Ishikawa (cell line): ENCODE data around the gene NETO2.

Experiments
- CEBPB ChIP-seq: IDR thresholded peaks from 2 replicates; pipeline ENCODE4 v1.6.1; 2012
- CREB1 ChIP-seq: IDR thresholded peaks from 2 replicates; pipeline ENCODE4 v1.6.1; 2012; ENCODE audit warnings: low read depth
- EP300 ChIP-seq: IDR thresholded peaks from 2 replicates; pipeline ENCODE4 v1.6.1; 2012; ENCODE audit warnings: borderline replicate concordance
- FOXM1 ChIP-seq: IDR thresholded peaks from 2 replicates; pipeline ENCODE4 v1.6.1; 2012; ENCODE audit warnings: low read depth, borderline replicate concordance
- NFIC ChIP-seq: IDR thresholded peaks from 2 replicates; pipeline ENCODE4 v1.6.1; 2012
- RAD21 ChIP-seq: IDR thresholded peaks from 2 replicates; pipeline ENCODE4 v1.6.1; 2012; ENCODE audit warnings: low read depth
- REST ChIP-seq: IDR thresholded peaks from 2 replicates; pipeline ENCODE4 v1.6.1; 2012; ENCODE audit warnings: low read depth, mild to moderate bottlenecking
- TAF1 ChIP-seq: IDR thresholded peaks from 2 replicates; pipeline ENCODE4 v1.6.1; 2012; ENCODE audit warnings: low read depth, mild to moderate bottlenecking
- TCF12 ChIP-seq: IDR thresholded peaks from 2 replicates; pipeline ENCODE4 v1.6.1; 2012; ENCODE audit warnings: low read depth
- TEAD4 ChIP-seq: IDR thresholded peaks from 2 replicates; pipeline ENCODE4 v1.6.1; 2012
- USF1 ChIP-seq: IDR thresholded peaks from 2 replicates; pipeline ENCODE4 v1.6.1; 2012

GRCh38 chr16:47054306-47054705, 89.4 kb downstream of the NETO2 start:
- TF ChIP-seq REST (no peak), CREB1 (no peak), USF1 (no peak), RAD21 (no peak), FOXM1 (no peak), TEAD4 (no peak), TAF1 (no peak), EP300 (no peak), CEBPB (no peak), NFIC (no peak), TCF12 (no peak)
